ENCODE measurements around the gene MINDY2. TPM values are rescaled to one million over a fixed set of nuclear protein-coding genes. Genes with fewer than 3 reads are reported as not detected.

Gene MINDY2
- total and polyA plus RNA-seq, 7 donors, result 3.3 to 11.3 (median 6.0) TPM

GRCh38 chr15:58785355-58785754 lies 14.3 kb downstream of the MINDY2 start:
- no peaks in the 10 kb centered on the region for H3K27me3 ChIP-seq (ENCODE audit: insufficient read depth in 3 of 3, low read length in 2 of 3)
- no peak overlapping the region for H3K27ac ChIP-seq
- H3K4me1 ChIP-seq, result peaks cover 13% of the 10 kb centered on the region
- DNase-seq, result no peak
- intact Hi-C loops (cut with DNase I), result no loop called here
- no peak for TF ChIP-seq CTCF (IDR thresholded peaks at IDR 0.05)
- 58 to 73% (median 66%) methylated on average over 6 of the region's 6 CpGs for WGBS, 3 donors
- no peaks in the 10 kb centered on the region for H3K36me3 ChIP-seq (ENCODE audit: insufficient read depth in 1 of 2, low read depth in 1 of 2)
- H3K9me3 ChIP-seq, result no peaks in the 10 kb centered on the region
- no peak overlapping the region for H3K4me3 ChIP-seq
- no peak for ATAC-seq

GRCh38 chr15:58788056-58788710 lies 17.1 kb downstream of the MINDY2 start:
- 93 to 96% (median 96%) methylated on average over 3 of the region's 3 CpGs for WGBS, 3 donors
- no peak for ATAC-seq
- Histone ChIP-seq H3K4me1 (peaks cover 13% of the 10 kb centered on the region), H3K4me3 (no peak overlapping the region), H3K27me3 (ENCODE audit: insufficient read depth in 3 of 3, low read length in 2 of 3) (no peaks in the 10 kb centered on the region), H3K9me3 (no peaks in the 10 kb centered on the region), H3K27ac (no peak overlapping the region), H3K36me3 (ENCODE audit: insufficient read depth in 1 of 2, low read depth in 1 of 2) (peaks cover 0 to 8% of the 10 kb centered on the region in 2 donors)
- no peak for DNase-seq
- TF ChIP-seq CTCF (IDR thresholded peaks at IDR 0.05), result no peak
- intact Hi-C loops (cut with DNase I), result no loop called here

GRCh38 chr15:58793862-58794261 lies 22.8 kb downstream of the MINDY2 start:
- no peaks in the 10 kb centered on the region for H3K27me3 ChIP-seq (ENCODE audit: insufficient read depth in 3 of 3, low read length in 2 of 3)
- peaks cover 11% of the 10 kb centered on the region for H3K4me1 ChIP-seq
- no peak overlapping the region for H3K27ac ChIP-seq
- intact Hi-C loops (cut with DNase I), result no loop called here
- no peak overlapping the region for H3K4me3 ChIP-seq
- DNase-seq (no peak), ATAC-seq (no peak)
- TF ChIP-seq CTCF (IDR thresholded peaks at IDR 0.05), result no peak
- 58 to 76% (median 64%) methylated on average over 6 of the region's 6 CpGs for WGBS, 3 donors
- H3K36me3 ChIP-seq (ENCODE audit: insufficient read depth in 1 of 2, low read depth in 1 of 2), result peaks cover 0 to 8% of the 10 kb centered on the region in 2 donors
- H3K9me3 ChIP-seq, result no peaks in the 10 kb centered on the region

GRCh38 chr15:58795825-58796224 lies 24.7 kb downstream of the MINDY2 start:
- 43 to 70% (median 54%) methylated on average over 2 of the region's 2 CpGs for WGBS, 3 donors
- Histone ChIP-seq H3K36me3 (ENCODE audit: insufficient read depth in 1 of 2, low read depth in 1 of 2) (peaks cover 0 to 8% of the 10 kb centered on the region in 2 donors), H3K27ac (no peak overlapping the region), H3K4me1 (peaks cover 11% of the 10 kb centered on the region), H3K4me3 (no peak overlapping the region), H3K9me3 (no peaks in the 10 kb centered on the region), H3K27me3 (ENCODE audit: insufficient read depth in 3 of 3, low read length in 2 of 3) (no peaks in the 10 kb centered on the region)
- ATAC-seq (no peak), DNase-seq (no peak)
- TF ChIP-seq CTCF (IDR thresholded peaks at IDR 0.05), result no peak
- intact Hi-C loops (cut with DNase I), result no loop called here

- Histone ChIP-seq H3K36me3 (ENCODE audit: insufficient read depth in 1 of 2, low read depth in 1 of 2) (peaks cover 0 to 8% of the 10 kb centered on the region in 2 donors), H3K27me3 (ENCODE audit: insufficient read depth in 3 of 3, low read length in 2 of 3) (no peaks in the 10 kb centered on the region), H3K4me3 (no peak overlapping the region), H3K27ac (no peak overlapping the region), H3K4me1 (peaks cover 11% of the 10 kb centered on the region), H3K9me3 (no peaks in the 10 kb centered on the region)
- WGBS, 3 donors, result 79 to 92% (median 83%) methylated on average over 3 of the region's 3 CpGs
- intact Hi-C loops (cut with DNase I), result no loop called here
- TF ChIP-seq CTCF (IDR thresholded peaks at IDR 0.05), result no peak
- ATAC-seq (no peak), DNase-seq (no peak)
These were observed 26.4 kb downstream of the MINDY2 start for GRCh38 chr15:58797505-58797904.
